Endothelial cell of umbilical vein (primary cell): ENCODE results near the gene RAB40C.

Experiments
- EZH2 ChIP-seq: IDR thresholded peaks from 2 replicates; pipeline ENCODE4 v1.6.1; 2012; ENCODE audit warnings: borderline replicate concordance, low read depth, mild to moderate bottlenecking, moderate library complexity, low read length, inconsistent platforms; ENCODE audit not compliant: severe bottlenecking
- FOS ChIP-seq: IDR thresholded peaks from 2 replicates; pipeline ENCODE4 v1.6.1; 2011; ENCODE audit warnings: mild to moderate bottlenecking, low read length, moderate library complexity, borderline replicate concordance; ENCODE audit not compliant: insufficient read depth
- POLR2A ChIP-seq: IDR thresholded peaks from 2 replicates; pipeline ENCODE4 v1.6.1; 2012; ENCODE audit warnings: low read depth, mild to moderate bottlenecking, control low read depth, low read length
- POLR2AphosphoS5 ChIP-seq: IDR thresholded peaks from 2 replicates; pipeline ENCODE4 v1.6.1; 2012; ENCODE audit warnings: low read depth, mild to moderate bottlenecking, control low read depth, low read length, moderate library complexity; ENCODE audit not compliant: insufficient read depth
- TF ChIP-seq, protein P1 (sequence below), 2 donors: IDR thresholded peaks; 1 replicate in 1 of 2; 2 replicates in 1 of 2; pipeline ENCODE4 v1.5.1; 2011; ENCODE audit warnings: low read length in 2 of 2, mild to moderate bottlenecking in 2 of 2, moderate library complexity in 2 of 2, control low read depth in 1 of 2, inconsistent platforms in 1 of 2, low read depth in 1 of 2; ENCODE audit not compliant: insufficient read depth in 1 of 2; ENCODE audit errors: extremely low read depth in 1 of 2
- TF ChIP-seq, protein P2 (sequence below): IDR thresholded peaks from 2 replicates; pipeline ENCODE4 v1.6.1; 2011; ENCODE audit not compliant: insufficient read depth, insufficient read length

DNA sequence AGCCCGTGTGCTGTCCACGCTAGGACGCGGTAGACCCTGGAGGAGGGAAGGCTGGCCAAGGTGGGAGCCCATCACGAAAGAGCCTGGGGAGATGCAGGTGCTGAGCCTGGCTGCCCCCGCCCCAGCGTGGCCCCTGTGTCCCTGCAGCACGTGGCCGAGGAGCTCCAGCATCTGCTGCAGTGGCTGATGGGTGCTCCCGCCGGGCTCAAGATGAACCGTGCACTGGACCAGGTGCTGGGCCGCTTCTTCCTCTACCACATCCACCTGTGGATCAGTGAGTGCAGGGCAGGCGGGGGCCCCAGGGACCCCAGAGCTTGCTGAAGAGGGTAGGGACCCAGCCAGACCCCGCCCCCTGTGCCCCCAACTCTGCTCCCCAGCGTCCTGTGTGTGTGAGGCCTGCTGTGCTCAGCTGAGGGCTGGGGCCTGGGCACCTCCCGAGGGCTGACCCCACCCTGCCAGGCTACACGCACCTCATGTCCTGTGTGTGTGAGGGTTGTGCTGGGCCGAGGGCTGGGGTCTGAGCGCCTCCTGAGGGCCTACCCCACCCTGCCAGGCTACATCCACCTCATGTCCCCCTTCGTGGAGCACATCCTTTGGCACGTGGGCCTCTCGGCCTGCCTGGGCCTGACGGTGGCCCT lies 11.5 kb upstream of the RAB40C start:
- TF ChIP-seq FOS = no peak
- TF ChIP-seq POLR2AphosphoS5 = peak; percentile 14
- TF ChIP-seq, protein P1, sequence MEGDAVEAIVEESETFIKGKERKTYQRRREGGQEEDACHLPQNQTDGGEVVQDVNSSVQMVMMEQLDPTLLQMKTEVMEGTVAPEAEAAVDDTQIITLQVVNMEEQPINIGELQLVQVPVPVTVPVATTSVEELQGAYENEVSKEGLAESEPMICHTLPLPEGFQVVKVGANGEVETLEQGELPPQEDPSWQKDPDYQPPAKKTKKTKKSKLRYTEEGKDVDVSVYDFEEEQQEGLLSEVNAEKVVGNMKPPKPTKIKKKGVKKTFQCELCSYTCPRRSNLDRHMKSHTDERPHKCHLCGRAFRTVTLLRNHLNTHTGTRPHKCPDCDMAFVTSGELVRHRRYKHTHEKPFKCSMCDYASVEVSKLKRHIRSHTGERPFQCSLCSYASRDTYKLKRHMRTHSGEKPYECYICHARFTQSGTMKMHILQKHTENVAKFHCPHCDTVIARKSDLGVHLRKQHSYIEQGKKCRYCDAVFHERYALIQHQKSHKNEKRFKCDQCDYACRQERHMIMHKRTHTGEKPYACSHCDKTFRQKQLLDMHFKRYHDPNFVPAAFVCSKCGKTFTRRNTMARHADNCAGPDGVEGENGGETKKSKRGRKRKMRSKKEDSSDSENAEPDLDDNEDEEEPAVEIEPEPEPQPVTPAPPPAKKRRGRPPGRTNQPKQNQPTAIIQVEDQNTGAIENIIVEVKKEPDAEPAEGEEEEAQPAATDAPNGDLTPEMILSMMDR (IDR thresholded peaks at IDR 0.05; ENCODE audit: extremely low read depth in 1 of 2, insufficient read depth in 1 of 2, low read depth in 1 of 2, low read length in 2 of 2) = no peak
- TF ChIP-seq EZH2 = no peak
- TF ChIP-seq POLR2A = no peak
- TF ChIP-seq, protein P2, sequence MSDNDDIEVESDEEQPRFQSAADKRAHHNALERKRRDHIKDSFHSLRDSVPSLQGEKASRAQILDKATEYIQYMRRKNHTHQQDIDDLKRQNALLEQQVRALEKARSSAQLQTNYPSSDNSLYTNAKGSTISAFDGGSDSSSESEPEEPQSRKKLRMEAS = no peak
